ENCODE measurements around the gene DOCK3. TPM values are rescaled to one million over a fixed set of nuclear protein-coding genes. Genes with fewer than 3 reads are reported as not detected.

The DOCK3 gene
- total and polyA plus RNA-seq, 2 of the 4 experiments (the other 2 are of a cell fraction), result under 0.01 to 0.12 TPM

GRCh38 chr3:51375136-51375535 lies 700.4 kb downstream of the DOCK3 start:
- intact Hi-C loops (cut with micrococcal nuclease) (no loop called here), in situ Hi-C loops (cut with MboI; ENCODE audit: low sequenced_read_pairs) (loop anchor here (10.0 to 25.0 kb wide), 3 partner anchors 410 to 1038 kb away; partner anchors contain the start of genes PARP3, RASSF1, RRP9 and TUSC2)

More at GRCh38 chr3:51375136-51375535, 700.4 kb downstream of the DOCK3 start:
- no peaks in the 10 kb centered on the region for H3K9me3 ChIP-seq (ENCODE audit: control insufficient read depth, insufficient read depth, low read length)
- H2AK5ac ChIP-seq (ENCODE audit: low read depth, low read length), result no peak overlapping the region
- no peak overlapping the region for H3K23ac ChIP-seq (ENCODE audit: low read depth, low read length)
- H3K4me3 ChIP-seq (ENCODE audit: insufficient read depth, low read depth, low read length), result no peak overlapping the region
- H3K27me3 ChIP-seq (ENCODE audit: control insufficient read depth, insufficient read depth, low read length), result peaks cover 8% of the 10 kb centered on the region
- no peak overlapping the region for H3K4ac ChIP-seq (ENCODE audit: low read depth, low read length)
- DNase-seq, result no peak
- no peak overlapping the region for H4K8ac ChIP-seq (ENCODE audit: low read depth in 2 of 2, low read length in 2 of 2)
- H2BK120ac ChIP-seq (ENCODE audit: low read depth, low read length), result no peak overlapping the region
- no peaks in the 10 kb centered on the region for H3K79me1 ChIP-seq (ENCODE audit: low read depth in 1 of 2, low read length in 2 of 2)
- BruUV-seq (replicated peaks), result no TSS peak
- H3K9me1 ChIP-seq (ENCODE audit: insufficient read depth, low read length), result no peaks in the 10 kb centered on the region
- no peak overlapping the region for H3K4me2 ChIP-seq (ENCODE audit: low read depth, low read length)
- TF ChIP-seq POLR2A (IDR thresholded peaks at IDR 0.05; ENCODE audit: low read depth, low read length) (no peak), FOS (IDR thresholded peaks at IDR 0.05; ENCODE audit: low read depth, low read length) (no peak), NFE2L2 (IDR thresholded peaks at IDR 0.05; ENCODE audit: low read depth, low read length) (no peak), MAFK (IDR thresholded peaks at IDR 0.05; ENCODE audit: low read depth, low read length) (no peak), MAZ (IDR thresholded peaks at IDR 0.05; ENCODE audit: borderline replicate concordance, low read depth, low read length) (no peak), CHD1 (IDR thresholded peaks at IDR 0.05; ENCODE audit: low read depth, low read length) (no peak), RAD21 (IDR thresholded peaks at IDR 0.05; ENCODE audit: low read length) (no peak), SMC3 (IDR thresholded peaks at IDR 0.05; ENCODE audit: low read depth, low read length) (no peak)
- TF ChIP-seq, protein P1, sequence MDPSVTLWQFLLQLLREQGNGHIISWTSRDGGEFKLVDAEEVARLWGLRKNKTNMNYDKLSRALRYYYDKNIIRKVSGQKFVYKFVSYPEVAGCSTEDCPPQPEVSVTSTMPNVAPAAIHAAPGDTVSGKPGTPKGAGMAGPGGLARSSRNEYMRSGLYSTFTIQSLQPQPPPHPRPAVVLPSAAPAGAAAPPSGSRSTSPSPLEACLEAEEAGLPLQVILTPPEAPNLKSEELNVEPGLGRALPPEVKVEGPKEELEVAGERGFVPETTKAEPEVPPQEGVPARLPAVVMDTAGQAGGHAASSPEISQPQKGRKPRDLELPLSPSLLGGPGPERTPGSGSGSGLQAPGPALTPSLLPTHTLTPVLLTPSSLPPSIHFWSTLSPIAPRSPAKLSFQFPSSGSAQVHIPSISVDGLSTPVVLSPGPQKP (IDR thresholded peaks at IDR 0.05; ENCODE audit: borderline replicate concordance, low read depth, low read length), result no peak
- TF ChIP-seq, protein P2, sequence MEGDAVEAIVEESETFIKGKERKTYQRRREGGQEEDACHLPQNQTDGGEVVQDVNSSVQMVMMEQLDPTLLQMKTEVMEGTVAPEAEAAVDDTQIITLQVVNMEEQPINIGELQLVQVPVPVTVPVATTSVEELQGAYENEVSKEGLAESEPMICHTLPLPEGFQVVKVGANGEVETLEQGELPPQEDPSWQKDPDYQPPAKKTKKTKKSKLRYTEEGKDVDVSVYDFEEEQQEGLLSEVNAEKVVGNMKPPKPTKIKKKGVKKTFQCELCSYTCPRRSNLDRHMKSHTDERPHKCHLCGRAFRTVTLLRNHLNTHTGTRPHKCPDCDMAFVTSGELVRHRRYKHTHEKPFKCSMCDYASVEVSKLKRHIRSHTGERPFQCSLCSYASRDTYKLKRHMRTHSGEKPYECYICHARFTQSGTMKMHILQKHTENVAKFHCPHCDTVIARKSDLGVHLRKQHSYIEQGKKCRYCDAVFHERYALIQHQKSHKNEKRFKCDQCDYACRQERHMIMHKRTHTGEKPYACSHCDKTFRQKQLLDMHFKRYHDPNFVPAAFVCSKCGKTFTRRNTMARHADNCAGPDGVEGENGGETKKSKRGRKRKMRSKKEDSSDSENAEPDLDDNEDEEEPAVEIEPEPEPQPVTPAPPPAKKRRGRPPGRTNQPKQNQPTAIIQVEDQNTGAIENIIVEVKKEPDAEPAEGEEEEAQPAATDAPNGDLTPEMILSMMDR (conservative IDR thresholded peaks at IDR 0.05; ENCODE audit: low read depth, low read length), result no peak
- H3K9ac ChIP-seq (ENCODE audit: low read depth, low read length), result no peak overlapping the region
- H2AFZ ChIP-seq (replicated peaks; ENCODE audit: low read length, poor library complexity), result no peak overlapping the region
- ChIA-PET CTCF (no interaction called here), POLR2A (ENCODE audit: unreplicated experiment) (no interaction called here)
- no peaks in the 10 kb centered on the region for H3K36me3 ChIP-seq (ENCODE audit: control insufficient read depth, insufficient read depth, low read length)
- no peak overlapping the region for H3K18ac ChIP-seq (ENCODE audit: low read depth, low read length)
- no peak for ATAC-seq (ENCODE audit: low read depth)
- H2AK9ac ChIP-seq (replicated peaks; ENCODE audit: low read depth, low read length, poor library complexity), result no peak overlapping the region
- H4K91ac ChIP-seq (ENCODE audit: insufficient read depth, low read depth, low read length), result no peak overlapping the region
- H3K27ac ChIP-seq (ENCODE audit: insufficient read depth, low read length), result no peak overlapping the region
- no peaks in the 10 kb centered on the region for H3K4me1 ChIP-seq (ENCODE audit: control insufficient read depth, insufficient read depth, low read length)
- no peak overlapping the region for H4K5ac ChIP-seq (ENCODE audit: low read depth, low read length)
- H3K56ac ChIP-seq (ENCODE audit: extremely low read depth, insufficient read depth, low read length), result no peak overlapping the region
- no peaks in the 10 kb centered on the region for H4K20me1 ChIP-seq (ENCODE audit: insufficient read depth, low read length)
- H3K14ac ChIP-seq (replicated peaks; ENCODE audit: low read depth, low read length), result no peak overlapping the region
- H2BK15ac ChIP-seq (ENCODE audit: low read depth, low read length), result no peak overlapping the region
- no peak overlapping the region for H2BK20ac ChIP-seq (ENCODE audit: low read depth, low read length)
- no peak overlapping the region for H2BK5ac ChIP-seq (ENCODE audit: low read depth, low read length, poor library complexity, severe bottlenecking)
- dilution Hi-C loops (cut with HindIII; ENCODE audit: low sequenced_read_pairs, unreplicated experiment), result no loop called here

All from IMR-90 (cell line).